HG03066 (cell line): ENCODE data around the gene ALK.

Experiments
- ATAC-seq: cut with Tn5 transposase; IDR thresholded peaks from one replicate; pipeline ENCODE4 v1.9.1; 2021; ENCODE audit warnings: low read depth; ENCODE audit not compliant: unreplicated experiment

Gene ALK

GRCh38 chr2:29910465-29910864 lies 10.9 kb downstream of the ALK start:
- no peak for ATAC-seq

GRCh38 chr2:29902356-29902755 lies 19.0 kb downstream of the ALK start:
- ATAC-seq: no peak

GRCh38 chr2:29900971-29901633 lies 20.3 kb downstream of the ALK start:
- ATAC-seq: no peak

- ATAC-seq: no peak
These were observed 22.4 kb downstream of the ALK start for GRCh38 chr2:29898999-29899398.

- ATAC-seq: no peak
These were observed 26.4 kb downstream of the ALK start for GRCh38 chr2:29894822-29895614.

- ATAC-seq: no peak
These were observed 28.7 kb downstream of the ALK start for GRCh38 chr2:29892585-29893259.

- no peak for ATAC-seq
These were observed 40.2 kb downstream of the ALK start for GRCh38 chr2:29881089-29881730.

- ATAC-seq: no peak
These were observed 41.3 kb downstream of the ALK start for GRCh38 chr2:29880084-29880483.

GRCh38 chr2:29879456-29879855 lies 41.9 kb downstream of the ALK start:
- ATAC-seq: no peak

GRCh38 chr2:29878898-29879297 lies 42.5 kb downstream of the ALK start:
- no peak for ATAC-seq

GRCh38 chr2:29876374-29876773 lies 45.0 kb downstream of the ALK start:
- no peak for ATAC-seq

GRCh38 chr2:29874745-29875144 lies 46.6 kb downstream of the ALK start:
- ATAC-seq: no peak

- no peak for ATAC-seq
These were observed 48.5 kb downstream of the ALK start for GRCh38 chr2:29872870-29873269.

GRCh38 chr2:29871541-29871940 lies 49.8 kb downstream of the ALK start:
- ATAC-seq: no peak

- ATAC-seq: no peak
These were observed 55.9 kb downstream of the ALK start for GRCh38 chr2:29865512-29865911.

GRCh38 chr2:29864988-29865387 lies 56.4 kb downstream of the ALK start:
- no peak for ATAC-seq

GRCh38 chr2:29855924-29856639 lies 65.3 kb downstream of the ALK start:
- ATAC-seq: no peak

- ATAC-seq: no peak
These were observed 70.6 kb downstream of the ALK start for GRCh38 chr2:29850794-29851193.

- no peak for ATAC-seq
These were observed 72.6 kb downstream of the ALK start for GRCh38 chr2:29848566-29849310.

GRCh38 chr2:29847886-29848285 lies 73.5 kb downstream of the ALK start:
- no peak for ATAC-seq
